Cerebellar cortex (tissue), 1 donor: Measurements from ENCODE around the gene CIT.

Source experiments
- DNase-seq: peaks from one replicate; pipeline ENCODE4 v3.0.0-alpha.2; 2015; ENCODE audit warnings: low spot score

CIT gene

DNA sequence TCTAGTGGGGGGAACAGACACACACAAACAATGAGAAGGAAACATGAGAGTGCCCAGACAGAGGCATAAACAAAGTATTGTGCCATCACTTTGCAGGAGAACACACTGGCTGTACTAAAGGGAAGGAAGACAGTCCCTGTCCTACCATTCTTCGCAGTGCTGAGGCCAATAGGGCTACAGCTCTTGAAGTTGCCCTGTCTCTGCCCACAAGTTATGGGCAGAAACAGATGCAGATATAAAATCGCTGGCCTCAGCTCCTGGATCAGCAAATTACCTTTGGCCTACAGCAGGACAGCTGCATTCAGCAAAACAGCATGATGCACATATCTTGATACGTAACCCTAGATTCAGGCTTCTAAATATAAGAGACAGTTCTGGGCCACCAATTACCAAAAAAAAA lies 232.2 kb downstream of the CIT start:
- DNase-seq, result no peak

DNA sequence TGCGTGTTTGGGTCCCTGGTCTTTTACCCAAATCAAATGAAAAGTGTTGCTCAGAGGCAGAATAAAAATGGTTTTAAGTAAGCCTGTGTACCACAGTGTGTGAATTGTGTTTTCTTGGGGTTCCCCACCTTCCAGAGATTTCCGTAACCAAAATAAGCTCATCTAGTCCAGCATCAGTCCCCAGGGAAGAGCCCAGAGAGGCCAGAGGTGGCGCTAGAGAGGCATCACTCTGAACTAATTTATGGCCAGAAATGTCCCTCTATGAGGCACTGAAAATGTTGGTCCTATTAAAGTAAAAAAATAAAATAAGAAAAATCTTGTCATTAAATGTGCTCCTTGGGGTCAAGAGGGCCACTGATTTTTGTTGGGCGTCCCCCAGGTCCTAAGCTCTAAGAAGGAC lies 234.1 kb downstream of the CIT start:
- no peak for DNase-seq
